GM12864 (cell line): ENCODE data around the gene SLC39A1.

Source experiments
- DNase-seq: peaks from one replicate; pipeline ENCODE4 v3.0.0-alpha.2; 2011; ENCODE audit warnings: low read depth
- H3K4me3 ChIP-seq: 2 replicates; pipeline ENCODE4 v1.5.1; 2011; ENCODE audit warnings: mild to moderate bottlenecking, low read depth, low read length, control low read depth
- CTCF ChIP-seq: IDR thresholded peaks from 2 replicates; pipeline ENCODE4 v1.5.1; 2011; ENCODE audit warnings: low read depth, mild to moderate bottlenecking, moderate library complexity, low read length, control low read depth, inconsistent platforms; ENCODE audit errors: missing control alignments

The SLC39A1 gene

GRCh38 chr1:153942766-153943549 lies 20.4 kb downstream of the SLC39A1 start:
- no peak overlapping the region for H3K4me3 ChIP-seq
- no peak for DNase-seq
- no peak for TF ChIP-seq CTCF

GRCh38 chr1:153941826-153942725 lies 21.3 kb downstream of the SLC39A1 start:
- no peak for DNase-seq

GRCh38 chr1:153940756-153941155 lies 22.6 kb downstream of the SLC39A1 start:
- no peak for DNase-seq
- TF ChIP-seq CTCF: no peak
- H3K4me3 ChIP-seq: no peak overlapping the region

More at GRCh38 chr1:153941826-153942725, 21.3 kb downstream of the SLC39A1 start:
- H3K4me3 ChIP-seq: no peak overlapping the region
- no peak for TF ChIP-seq CTCF

- H3K4me3 ChIP-seq: no peak overlapping the region
- no peak for DNase-seq
- no peak for TF ChIP-seq CTCF
Measured at GRCh38 chr1:153939476-153939875, 23.9 kb downstream of the SLC39A1 start.

- TF ChIP-seq CTCF: no peak
- H3K4me3 ChIP-seq: no peak overlapping the region
- DNase-seq: no peak
Measured at GRCh38 chr1:153938996-153939395, 24.3 kb downstream of the SLC39A1 start.

GRCh38 chr1:153937331-153937730 lies 26.0 kb downstream of the SLC39A1 start:
- no peak for DNase-seq
- no peak for TF ChIP-seq CTCF
- no peak overlapping the region for H3K4me3 ChIP-seq
